H1 (cell line): Measurements from ENCODE around the gene FRMD4A. TPM values are rescaled to one million over a fixed set of nuclear protein-coding genes. Genes with fewer than 3 reads are reported as not detected.

ENCODE experiments used
- EGR1 ChIP-seq: IDR thresholded peaks from 2 replicates; pipeline ENCODE4 v1.6.1; 2011; ENCODE audit warnings: low read depth, low read length, borderline replicate concordance
- GABPA ChIP-seq: IDR thresholded peaks from 2 replicates; pipeline ENCODE4 v1.6.1; 2011; ENCODE audit warnings: mild to moderate bottlenecking, low read length, moderate library complexity, borderline replicate concordance; ENCODE audit not compliant: insufficient read depth
- GTF2F1 ChIP-seq: IDR thresholded peaks from 2 replicates; pipeline ENCODE4 v1.6.1; 2012; ENCODE audit warnings: low read depth, low read length, improper control_type of control experiment, borderline replicate concordance
- HDAC2 ChIP-seq, 2 experiments: fragments of 300-600 bp in 1 of 2; sonication (generic) in 1 of 2; IDR thresholded peaks; 2 replicates each; pipeline ENCODE4 v1.6.1; 2011 to 2012; ENCODE audit warnings: low read depth in 2 of 2, low read length in 2 of 2, mild to moderate bottlenecking in 2 of 2, moderate library complexity in 2 of 2, borderline replicate concordance in 1 of 2, inconsistent platforms in 1 of 2
- KDM1A ChIP-seq: fragments of 200-600, 300-600 bp; sonication (generic); IDR thresholded peaks from 2 replicates; pipeline ENCODE4 v1.7.1; 2016; ENCODE audit warnings: mild to moderate bottlenecking, low read length, borderline replicate concordance
- NANOG ChIP-seq: IDR thresholded peaks from 2 replicates; pipeline ENCODE4 v1.6.1; 2011; ENCODE audit warnings: low read length, low read depth, mild to moderate bottlenecking, inconsistent platforms; ENCODE audit not compliant: insufficient read depth, poor library complexity, severe bottlenecking
- PHF8 ChIP-seq: fragments of 200-600 bp; sonication (generic); conservative IDR thresholded peaks from 2 replicates; pipeline ENCODE4 v1.7.1; 2012; ENCODE audit warnings: low read depth, mild to moderate bottlenecking, inconsistent platforms, low read length, moderate library complexity
- RFX5 ChIP-seq: IDR thresholded peaks from 2 replicates; pipeline ENCODE4 v1.6.1; 2011; ENCODE audit warnings: low read depth, low read length, improper control_type of control experiment, borderline replicate concordance
- SIX5 ChIP-seq: IDR thresholded peaks from 2 replicates; pipeline ENCODE4 v1.6.1; 2011; ENCODE audit warnings: mild to moderate bottlenecking, low read depth, low read length
- SRF ChIP-seq: IDR thresholded peaks from 2 replicates; pipeline ENCODE4 v1.6.1; 2011; ENCODE audit warnings: mild to moderate bottlenecking, low read depth, low read length, moderate library complexity
- TBP ChIP-seq: IDR thresholded peaks from 2 replicates; pipeline ENCODE4 v1.6.1; 2011; ENCODE audit warnings: low read depth, low read length, improper control_type of control experiment
- TEAD4 ChIP-seq: IDR thresholded peaks from 2 replicates; pipeline ENCODE4 v1.6.1; 2012; ENCODE audit warnings: low read depth, low read length, inconsistent platforms, mixed read lengths
- polyA plus RNA-seq, 7 experiments: library from polyadenylated mRNA; depleted of rRNA in 3 of 7; stranded (reverse) in 5 of 7; unstranded in 2 of 7; fragments of >200 nt in 5 of 7; fragments of 200-250 nt in 2 of 7; gene quantifications; 1 replicate in 5 of 7; 2 replicates in 1 of 7; 4 replicates in 1 of 7; pipeline versions ENCODE4 v1.2.1 to v1.2.3, GENCODE V29; 2011 to 2013; ENCODE audit warnings: missing spikeins in 2 of 7, mixed read lengths in 2 of 7
- total RNA-seq: library from RNA; stranded (reverse); fragmentation: NEBNext Ultra II Directional; extraction: Animal tissue kit (Norgen Biotek cat#: 25700); gene quantifications from 2 replicates; pipeline ENCODE4 v1.2.1, GENCODE V29; 2021
- TF ChIP-seq, protein P1 (sequence below), 3 experiments: IDR thresholded peaks; 1 replicate in 2 of 3; 2 replicates in 1 of 3; pipeline versions ENCODE4 v1.5.1 to v1.6.1; 2011; ENCODE audit warnings: low read length in 3 of 3, mild to moderate bottlenecking in 3 of 3, inconsistent platforms in 2 of 3, low read depth in 1 of 3, moderate library complexity in 1 of 3; ENCODE audit not compliant: insufficient read depth in 1 of 3; ENCODE audit errors: control extremely low read depth in 1 of 3
- TF ChIP-seq, protein P2 (sequence below): IDR thresholded peaks from 2 replicates; pipeline ENCODE4 v1.6.1; 2012; ENCODE audit warnings: low read length, inconsistent platforms

FRMD4A gene
- total and polyA plus RNA-seq, 2 of the 8 experiments (the other 6 are each of a cell fraction or from before 2014, with no cell fraction given) = 38.6 to 39.6 TPM

DNA sequence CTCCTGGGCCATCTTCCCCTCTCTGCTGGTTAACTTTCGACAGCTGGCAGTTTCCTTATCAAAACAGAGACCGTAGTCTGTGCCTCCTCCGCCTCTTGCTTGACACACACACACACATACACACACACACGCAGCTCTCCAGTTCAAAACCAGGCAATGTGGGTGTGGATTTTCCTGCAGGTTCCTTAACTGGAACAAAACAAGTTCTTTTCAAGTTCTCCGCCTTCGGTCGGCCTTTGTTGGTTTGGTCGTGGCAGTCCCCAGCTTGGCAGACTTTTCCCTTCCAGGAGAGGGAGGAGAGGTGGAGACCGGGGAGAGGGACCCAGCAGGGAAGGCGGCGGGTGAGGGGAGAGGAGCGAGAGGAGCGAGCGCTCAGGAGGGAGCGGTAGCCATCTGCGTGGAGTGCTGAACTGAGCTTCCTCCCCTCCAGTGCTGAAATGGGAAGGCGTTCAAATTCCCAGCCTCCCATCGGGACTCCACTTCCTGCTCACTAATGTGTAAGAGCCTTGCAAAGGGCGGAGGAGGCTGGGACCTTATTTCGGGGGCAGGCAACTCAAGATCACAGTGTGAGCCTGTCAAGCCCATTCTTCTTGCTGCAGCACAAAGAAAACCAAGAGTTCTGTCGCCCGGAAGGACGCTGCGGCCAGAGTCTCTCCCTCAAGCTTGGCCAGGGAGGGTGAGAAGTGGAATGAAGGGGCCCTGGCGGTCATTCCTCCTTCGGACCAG lies 623.4 kb downstream of the FRMD4A start (continued):
- TF ChIP-seq TBP (peak; percentile 76), KDM1A (no peak), SRF (no peak), TEAD4 (peak; percentile 39; the same call in 1 of the 2 replicates), RFX5 (no peak), PHF8 (no peak), NANOG (peak; percentile 41), HDAC2 (IDR thresholded peaks at IDR 0.05; ENCODE audit: borderline replicate concordance in 1 of 2, low read depth in 2 of 2, low read length in 2 of 2) (peak in 1 of 2 experiments; percentile 38; a peak in 2 of 4 replicates), SIX5 (no peak), EGR1 (no peak), GABPA (no peak), GTF2F1 (no peak)
- TF ChIP-seq, protein P1, sequence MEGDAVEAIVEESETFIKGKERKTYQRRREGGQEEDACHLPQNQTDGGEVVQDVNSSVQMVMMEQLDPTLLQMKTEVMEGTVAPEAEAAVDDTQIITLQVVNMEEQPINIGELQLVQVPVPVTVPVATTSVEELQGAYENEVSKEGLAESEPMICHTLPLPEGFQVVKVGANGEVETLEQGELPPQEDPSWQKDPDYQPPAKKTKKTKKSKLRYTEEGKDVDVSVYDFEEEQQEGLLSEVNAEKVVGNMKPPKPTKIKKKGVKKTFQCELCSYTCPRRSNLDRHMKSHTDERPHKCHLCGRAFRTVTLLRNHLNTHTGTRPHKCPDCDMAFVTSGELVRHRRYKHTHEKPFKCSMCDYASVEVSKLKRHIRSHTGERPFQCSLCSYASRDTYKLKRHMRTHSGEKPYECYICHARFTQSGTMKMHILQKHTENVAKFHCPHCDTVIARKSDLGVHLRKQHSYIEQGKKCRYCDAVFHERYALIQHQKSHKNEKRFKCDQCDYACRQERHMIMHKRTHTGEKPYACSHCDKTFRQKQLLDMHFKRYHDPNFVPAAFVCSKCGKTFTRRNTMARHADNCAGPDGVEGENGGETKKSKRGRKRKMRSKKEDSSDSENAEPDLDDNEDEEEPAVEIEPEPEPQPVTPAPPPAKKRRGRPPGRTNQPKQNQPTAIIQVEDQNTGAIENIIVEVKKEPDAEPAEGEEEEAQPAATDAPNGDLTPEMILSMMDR (IDR thresholded peaks at IDR 0.05; ENCODE audit: control extremely low read depth in 1 of 3, insufficient read depth in 1 of 3, low read depth in 1 of 3, low read length in 3 of 3) = peak in 1 of 3 experiments; percentile 0; a peak in 1 of 4 replicates
- TF ChIP-seq, protein P2, sequence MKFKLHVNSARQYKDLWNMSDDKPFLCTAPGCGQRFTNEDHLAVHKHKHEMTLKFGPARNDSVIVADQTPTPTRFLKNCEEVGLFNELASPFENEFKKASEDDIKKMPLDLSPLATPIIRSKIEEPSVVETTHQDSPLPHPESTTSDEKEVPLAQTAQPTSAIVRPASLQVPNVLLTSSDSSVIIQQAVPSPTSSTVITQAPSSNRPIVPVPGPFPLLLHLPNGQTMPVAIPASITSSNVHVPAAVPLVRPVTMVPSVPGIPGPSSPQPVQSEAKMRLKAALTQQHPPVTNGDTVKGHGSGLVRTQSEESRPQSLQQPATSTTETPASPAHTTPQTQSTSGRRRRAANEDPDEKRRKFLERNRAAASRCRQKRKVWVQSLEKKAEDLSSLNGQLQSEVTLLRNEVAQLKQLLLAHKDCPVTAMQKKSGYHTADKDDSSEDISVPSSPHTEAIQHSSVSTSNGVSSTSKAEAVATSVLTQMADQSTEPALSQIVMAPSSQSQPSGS = no peak
